Body of pancreas (tissue), 4 donors: ENCODE measurements around the gene HEATR5A. TPM values are rescaled to one million over a fixed set of nuclear protein-coding genes. Genes with fewer than 3 reads are reported as not detected.
"Not testable (repeated sequence)": the region's sequence is repeated elsewhere in the genome, so short reads cannot be mapped to it uniquely, and the experiment has no call there.

Source experiments
- ATAC-seq: fragments of 150-250 bp; one replicate; pipeline ENCODE4 v1.9.1; 2016
- DNase-seq, 4 donors: peaks; one replicate each; pipeline ENCODE4 v3.0.0-alpha.2; 2019
- H3K27ac ChIP-seq, 4 donors: fragments of 200-600 bp; sonication (generic); 1 replicate in 3 of 4; 2 replicates in 1 of 4; pipeline versions ENCODE4 v1.5.1 to v1.6.1; 2016 to 2019; ENCODE audit warnings: mild to moderate bottlenecking in 1 of 4, mixed read lengths in 1 of 4, moderate library complexity in 1 of 4
- H3K27me3 ChIP-seq, 2 donors: fragments of 200-600 bp; sonication (generic); one replicate each; pipeline ENCODE4 v1.6.0; 2016; ENCODE audit warnings: mild to moderate bottlenecking in 1 of 2
- H3K36me3 ChIP-seq, 2 donors: fragments of 200-600 bp; sonication (generic); replicated peaks in 1 of 2; 2 replicates each; pipeline ENCODE4 v1.5.1; 2016; ENCODE audit warnings: low read depth in 2 of 2; ENCODE audit not compliant: insufficient read depth in 1 of 2
- H3K4me1 ChIP-seq: fragments of 200-600 bp; sonication (generic); one replicate; pipeline ENCODE4 v1.6.0; 2016
- H3K4me3 ChIP-seq, 2 donors: fragments of 200-600 bp; sonication (generic); 1 replicate in 1 of 2; 2 replicates in 1 of 2; pipeline ENCODE4 v1.5.1; 2016 to 2019
- H3K9me3 ChIP-seq, 3 donors: fragments of 200-600 bp; sonication (generic); 1 replicate in 2 of 3; 2 replicates in 1 of 3; pipeline ENCODE4 v1.5.1; 2016
- CTCF ChIP-seq, 7 experiments: fragments of 450-650 bp in 4 of 7; fragments of 200-600 bp in 3 of 7; sonication (generic) in 3 of 7; IDR thresholded peaks; one replicate each; pipeline ENCODE4 v1.5.1; 2016 to 2019; ENCODE audit warnings: antibody characterized with exemption in 7 of 7
- POLR2A ChIP-seq, 3 donors: fragments of 450-650 bp; IDR thresholded peaks; one replicate each; pipeline ENCODE4 v1.6.1; 2016; ENCODE audit warnings: antibody characterized with exemption in 3 of 3, mild to moderate bottlenecking in 2 of 3
- WGBS, 2 donors: methylation state at CpG; one replicate each; pipeline ENCODE4 v1.1.5; 2017; 5-methylcytosine and 5-hydroxymethylcytosine counted together
- intact Hi-C: fragments of 100-400 bp; cut with DNase I; formaldehyde crosslinking; loops from one replicate; pipeline ENCODE4 v1.15.1; 2023
- total RNA-seq, 2 donors: library from RNA; depleted of rRNA; stranded (reverse); fragments of >200 nt; gene quantifications; one replicate each; pipeline ENCODE4 v1.1.0, GENCODE V29; 2016

Gene HEATR5A
- total RNA-seq, 2 donors from 2014 or later = 14.5 to 24.1 TPM

DNA sequence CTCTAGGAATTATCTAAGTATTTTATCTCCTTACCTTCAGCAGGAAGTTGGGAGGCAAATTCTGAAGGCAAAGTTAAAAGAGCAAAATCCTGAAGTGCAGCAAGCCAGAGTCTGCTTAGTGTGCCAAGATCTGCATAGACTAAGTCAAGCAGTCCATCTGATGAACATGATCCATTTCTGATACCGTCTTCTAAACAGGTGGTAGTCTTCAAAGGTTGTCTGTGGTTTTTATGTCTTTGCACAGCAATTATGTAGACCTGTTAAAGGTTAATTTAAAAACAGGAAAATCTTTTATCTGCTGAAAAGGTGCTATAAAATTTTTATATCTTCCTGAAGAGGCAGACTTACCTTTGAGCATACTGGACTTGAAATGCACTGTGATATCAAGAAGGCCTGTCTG, 107.4 kb downstream of the HEATR5A start:
- H3K9me3 ChIP-seq = no peaks in the 10 kb centered on the region
- DNase-seq = no peak
- TF ChIP-seq POLR2A (IDR thresholded peaks at IDR 0.05) = no peak
- TF ChIP-seq CTCF (IDR thresholded peaks at IDR 0.05) = no peak
- ATAC-seq = no peak
- H3K4me3 ChIP-seq = no peak overlapping the region
- 93 to 100% methylated on average over 1 of the region's 1 CpG for WGBS, 2 donors
- peaks cover 0 to 2% of the 10 kb centered on the region in 2 donors for H3K36me3 ChIP-seq
- intact Hi-C loops = no loop called here
- H3K4me1 ChIP-seq = no peaks in the 10 kb centered on the region
- H3K27me3 ChIP-seq = no peaks in the 10 kb centered on the region
- no peak overlapping the region for H3K27ac ChIP-seq

GRCh38 chr14:31312370-31312769, 108.0 kb downstream of the HEATR5A start:
- H3K36me3 ChIP-seq, H3K4me1 ChIP-seq, DNase-seq, H3K4me3 ChIP-seq, H3K9me3 ChIP-seq, H3K27me3 ChIP-seq, H3K27ac ChIP-seq, intact Hi-C loops, ATAC-seq: not testable (repeated sequence)
- WGBS, 2 donors = 100% methylated on average over 5 to 6 of the region's 6 CpGs

DNA sequence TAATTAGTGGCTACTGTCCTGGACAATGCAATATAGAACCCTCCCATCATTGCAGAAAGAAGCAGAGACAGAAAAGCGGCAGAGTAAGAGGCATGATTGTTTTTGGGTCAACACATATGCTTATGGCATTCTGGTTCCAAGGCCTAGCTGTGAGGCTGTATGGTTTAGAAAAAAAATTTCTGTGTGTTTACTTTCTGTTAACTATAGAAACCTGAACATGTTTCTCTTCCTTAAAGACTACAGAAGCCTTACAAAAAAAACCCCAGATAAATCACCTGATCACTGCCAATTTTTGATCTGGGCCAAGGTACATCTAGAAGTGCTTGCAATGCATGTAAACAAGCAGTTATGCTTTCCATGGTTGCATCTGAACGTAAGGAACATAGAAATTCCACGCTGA, 112.7 kb downstream of the HEATR5A start:
- no peak for TF ChIP-seq CTCF (IDR thresholded peaks at IDR 0.05)
- TF ChIP-seq POLR2A (IDR thresholded peaks at IDR 0.05) = no peak
- Histone ChIP-seq H3K36me3 (peaks cover 0 to 3% of the 10 kb centered on the region in 2 donors), H3K9me3 (no peaks in the 10 kb centered on the region), H3K27ac (no peak overlapping the region), H3K27me3 (no peaks in the 10 kb centered on the region), H3K4me1 (no peaks in the 10 kb centered on the region), H3K4me3 (no peak overlapping the region)
- 89% methylated on average over 3 of the region's 3 CpGs for WGBS, 2 donors
- ATAC-seq (no peak), DNase-seq (no peak)
- intact Hi-C loops = no loop called here

- Histone ChIP-seq H3K27me3 (no peaks in the 10 kb centered on the region), H3K4me1 (no peaks in the 10 kb centered on the region), H3K4me3 (no peak overlapping the region), H3K27ac (no peak overlapping the region), H3K36me3 (peaks cover 0 to 3% of the 10 kb centered on the region in 2 donors), H3K9me3 (no peaks in the 10 kb centered on the region)
- no peak for TF ChIP-seq POLR2A (IDR thresholded peaks at IDR 0.05)
- no peak for TF ChIP-seq CTCF (IDR thresholded peaks at IDR 0.05)
- DNase-seq (no peak), ATAC-seq (no peak)
- intact Hi-C loops = no loop called here
These were observed 113.2 kb downstream of the HEATR5A start for GRCh38 chr14:31307198-31307597.

DNA sequence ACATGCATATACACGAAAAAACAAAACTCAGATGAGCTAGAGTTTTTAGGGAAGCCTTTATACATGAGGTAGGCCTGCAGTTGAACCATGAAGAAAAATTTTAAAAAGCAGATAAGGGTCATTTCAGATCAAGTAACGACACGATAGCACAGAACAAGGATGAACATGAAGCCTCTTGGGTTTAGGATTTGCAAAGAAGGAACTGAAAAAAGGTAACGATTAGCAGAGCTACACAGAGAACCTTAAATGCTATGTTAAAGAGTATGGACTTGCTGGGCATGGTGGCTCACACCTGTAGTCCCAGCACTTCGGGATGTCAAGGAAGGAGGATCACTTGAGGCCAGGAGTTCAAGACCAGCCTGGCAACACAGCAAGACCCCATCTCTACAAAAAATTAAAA, 116.7 kb downstream of the HEATR5A start:
- no peak for TF ChIP-seq CTCF (IDR thresholded peaks at IDR 0.05)
- TF ChIP-seq POLR2A (IDR thresholded peaks at IDR 0.05) = no peak
- H3K4me3 ChIP-seq = no peak overlapping the region
- no peak overlapping the region for H3K27ac ChIP-seq
- peaks cover 0 to 3% of the 10 kb centered on the region in 2 donors for H3K36me3 ChIP-seq
- H3K27me3 ChIP-seq = no peaks in the 10 kb centered on the region
- H3K4me1 ChIP-seq = no peaks in the 10 kb centered on the region
- intact Hi-C loops = no loop called here
- DNase-seq (no peak), ATAC-seq (no peak)
- no peaks in the 10 kb centered on the region for H3K9me3 ChIP-seq
- WGBS, 2 donors = 93 to 97% methylated on average over 5 of the region's 5 CpGs
